Measurements from ENCODE around the gene RELL2. TPM values are rescaled to one million over a fixed set of nuclear protein-coding genes. Genes with fewer than 3 reads are reported as not detected.

RELL2 gene
- total RNA-seq, 2 donors from 2014 or later, result 3.1 to 6.2 TPM

DNA sequence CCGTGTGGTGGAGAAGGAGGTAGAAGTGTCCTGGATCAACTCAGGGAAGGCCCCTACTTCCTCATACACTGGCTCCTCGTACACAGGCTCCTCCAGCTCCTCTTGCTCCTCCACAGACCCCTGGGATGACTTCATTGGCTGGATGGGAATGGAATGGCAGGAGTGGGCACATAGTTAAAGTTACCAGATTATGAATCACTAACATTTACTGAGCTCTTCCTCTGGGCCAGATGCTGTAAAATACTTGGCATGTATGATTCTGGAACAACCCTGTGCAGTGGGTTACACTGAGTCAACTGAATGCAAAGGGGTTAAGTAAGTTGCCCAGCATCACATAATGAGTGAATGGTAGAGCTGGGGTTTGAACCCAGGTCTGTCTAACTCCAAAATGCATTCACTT, 17.5 kb downstream of the RELL2 start:
- Histone ChIP-seq H3K27ac (ENCODE audit: low read depth, low read length) (no peak overlapping the region), H3K9me3 (ENCODE audit: control insufficient read depth, low read length) (no peaks in the 10 kb centered on the region), H3K36me3 (ENCODE audit: control insufficient read depth, insufficient read depth, low read length) (peaks cover 9% of the 10 kb centered on the region), H3K9ac (ENCODE audit: extremely low read depth, low read length, poor library complexity, severe bottlenecking) (no peak overlapping the region), H3K4me3 (ENCODE audit: low read length) (no peak overlapping the region), H3K27me3 (ENCODE audit: control insufficient read depth, insufficient read depth, low read length, poor library complexity, severe bottlenecking) (no peaks in the 10 kb centered on the region), H3K4me1 (ENCODE audit: control insufficient read depth, insufficient read depth, low read length) (no peaks in the 10 kb centered on the region)
- 94% methylated on average over 2 of the region's 2 CpGs; no CpG with 5 or more reads in 1 of the 2 experiments for WGBS, 2 experiments (ENCODE audit: insufficient coverage in 1 of 2, insufficient read length in 1 of 2)
- peaks cover 4% of the 10 kb centered on the region for H3K27me3 Mint-ChIP-seq (ENCODE audit: insufficient read depth)
- H3K9me3 Mint-ChIP-seq, result no peaks in the 10 kb centered on the region
- no peak for DNase-seq
- TF ChIP-seq, protein P1, sequence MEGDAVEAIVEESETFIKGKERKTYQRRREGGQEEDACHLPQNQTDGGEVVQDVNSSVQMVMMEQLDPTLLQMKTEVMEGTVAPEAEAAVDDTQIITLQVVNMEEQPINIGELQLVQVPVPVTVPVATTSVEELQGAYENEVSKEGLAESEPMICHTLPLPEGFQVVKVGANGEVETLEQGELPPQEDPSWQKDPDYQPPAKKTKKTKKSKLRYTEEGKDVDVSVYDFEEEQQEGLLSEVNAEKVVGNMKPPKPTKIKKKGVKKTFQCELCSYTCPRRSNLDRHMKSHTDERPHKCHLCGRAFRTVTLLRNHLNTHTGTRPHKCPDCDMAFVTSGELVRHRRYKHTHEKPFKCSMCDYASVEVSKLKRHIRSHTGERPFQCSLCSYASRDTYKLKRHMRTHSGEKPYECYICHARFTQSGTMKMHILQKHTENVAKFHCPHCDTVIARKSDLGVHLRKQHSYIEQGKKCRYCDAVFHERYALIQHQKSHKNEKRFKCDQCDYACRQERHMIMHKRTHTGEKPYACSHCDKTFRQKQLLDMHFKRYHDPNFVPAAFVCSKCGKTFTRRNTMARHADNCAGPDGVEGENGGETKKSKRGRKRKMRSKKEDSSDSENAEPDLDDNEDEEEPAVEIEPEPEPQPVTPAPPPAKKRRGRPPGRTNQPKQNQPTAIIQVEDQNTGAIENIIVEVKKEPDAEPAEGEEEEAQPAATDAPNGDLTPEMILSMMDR (conservative IDR thresholded peaks at IDR 0.05), result no peak
- peaks cover 40% of the 10 kb centered on the region for H3K36me3 Mint-ChIP-seq (ENCODE audit: low read depth)
- H3K4me3 Mint-ChIP-seq, result no peak overlapping the region
- peaks cover 2% of the 10 kb centered on the region for H3K4me1 Mint-ChIP-seq
- H3K27ac Mint-ChIP-seq, result no peak overlapping the region

DNA sequence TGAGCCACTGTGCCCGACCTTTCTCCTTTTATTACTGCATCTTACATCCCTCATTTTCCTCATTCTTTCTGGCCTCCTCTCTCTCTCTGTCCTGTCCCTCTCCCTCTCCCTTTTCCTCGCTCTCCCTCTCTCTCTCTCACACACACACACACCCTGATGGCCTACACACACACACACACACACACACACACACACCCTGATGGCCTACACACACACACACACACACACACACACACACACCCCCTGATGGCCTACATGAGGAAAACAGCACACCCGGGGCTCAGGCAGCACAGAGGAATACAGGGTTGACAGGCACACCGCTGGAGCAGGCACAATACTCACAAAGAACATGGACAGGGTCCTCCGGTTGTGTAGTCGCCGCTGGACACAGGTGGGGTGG, 18.2 kb downstream of the RELL2 start:
- peaks cover 46% of the 10 kb centered on the region for H3K36me3 Mint-ChIP-seq (ENCODE audit: low read depth)
- H3K27me3 ChIP-seq (ENCODE audit: control insufficient read depth, insufficient read depth, low read length, poor library complexity, severe bottlenecking), result no peaks in the 10 kb centered on the region
- H3K9ac ChIP-seq (ENCODE audit: extremely low read depth, low read length, poor library complexity, severe bottlenecking), result no peak overlapping the region
- H3K27me3 Mint-ChIP-seq (ENCODE audit: insufficient read depth), result peaks cover 4% of the 10 kb centered on the region
- H3K4me3 ChIP-seq (ENCODE audit: low read length), result no peak overlapping the region
- peaks cover 2% of the 10 kb centered on the region for H3K4me1 Mint-ChIP-seq
- H3K9me3 Mint-ChIP-seq, result no peaks in the 10 kb centered on the region
- TF ChIP-seq, protein P1 (conservative IDR thresholded peaks at IDR 0.05), result no peak
- no peaks in the 10 kb centered on the region for H3K4me1 ChIP-seq (ENCODE audit: control insufficient read depth, insufficient read depth, low read length)
- no peaks in the 10 kb centered on the region for H3K9me3 ChIP-seq (ENCODE audit: control insufficient read depth, low read length)
- no peak overlapping the region for H3K27ac Mint-ChIP-seq
- no peak for DNase-seq
- no peak overlapping the region for H3K4me3 Mint-ChIP-seq
- peaks cover 9% of the 10 kb centered on the region for H3K36me3 ChIP-seq (ENCODE audit: control insufficient read depth, insufficient read depth, low read length)
- WGBS, 2 experiments (ENCODE audit: insufficient coverage in 1 of 2, insufficient read length in 1 of 2), result 90 to 93% methylated on average over 3 to 7 of the region's 7 CpGs
- no peak overlapping the region for H3K27ac ChIP-seq (ENCODE audit: low read depth, low read length)

DNA sequence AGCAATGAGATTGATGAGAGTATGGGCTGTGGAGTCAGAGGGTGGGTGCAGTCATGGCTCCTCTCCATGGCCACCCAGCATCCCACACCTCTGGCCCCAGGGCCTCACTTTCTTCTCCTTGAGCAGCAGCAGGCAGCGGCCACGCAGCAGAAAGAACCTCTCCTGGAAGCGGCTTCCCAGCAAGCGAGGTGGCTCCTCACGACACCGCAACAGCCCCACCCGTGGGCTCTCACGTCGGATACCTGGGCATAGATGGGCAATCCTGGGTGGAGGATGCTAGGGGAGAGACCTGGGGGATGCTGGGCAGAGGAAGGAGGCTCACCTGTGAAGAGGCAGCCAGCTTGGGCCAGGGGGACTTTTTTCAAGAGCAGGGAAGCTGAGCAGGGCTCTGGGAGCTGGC, 19.6 kb downstream of the RELL2 start:
- H3K9ac ChIP-seq (ENCODE audit: extremely low read depth, low read length, poor library complexity, severe bottlenecking), result no peak overlapping the region
- WGBS, 2 experiments (ENCODE audit: insufficient coverage in 1 of 2, insufficient read length in 1 of 2), result 92 to 94% methylated on average over 8 to 9 of the region's 9 CpGs
- Mint-ChIP-seq H3K27ac (no peak overlapping the region), H3K9me3 (no peaks in the 10 kb centered on the region), H3K4me3 (no peak overlapping the region), H3K36me3 (ENCODE audit: low read depth) (peaks cover 55% of the 10 kb centered on the region), H3K27me3 (ENCODE audit: insufficient read depth) (peaks cover 4% of the 10 kb centered on the region), H3K4me1 (no peaks in the 10 kb centered on the region)
- TF ChIP-seq, protein P1 (conservative IDR thresholded peaks at IDR 0.05), result no peak
- H3K4me1 ChIP-seq (ENCODE audit: control insufficient read depth, insufficient read depth, low read length), result no peaks in the 10 kb centered on the region
- no peak overlapping the region for H3K27ac ChIP-seq (ENCODE audit: low read depth, low read length)
- H3K27me3 ChIP-seq (ENCODE audit: control insufficient read depth, insufficient read depth, low read length, poor library complexity, severe bottlenecking), result no peaks in the 10 kb centered on the region
- peaks cover 9% of the 10 kb centered on the region for H3K36me3 ChIP-seq (ENCODE audit: control insufficient read depth, insufficient read depth, low read length)
- H3K4me3 ChIP-seq (ENCODE audit: low read length), result no peak overlapping the region
- H3K9me3 ChIP-seq (ENCODE audit: control insufficient read depth, low read length), result no peaks in the 10 kb centered on the region
- DNase-seq, result no peak

All from endodermal cell (in vitro differentiated cells).